ENCODE measurements around the gene NRGN.

DNA sequence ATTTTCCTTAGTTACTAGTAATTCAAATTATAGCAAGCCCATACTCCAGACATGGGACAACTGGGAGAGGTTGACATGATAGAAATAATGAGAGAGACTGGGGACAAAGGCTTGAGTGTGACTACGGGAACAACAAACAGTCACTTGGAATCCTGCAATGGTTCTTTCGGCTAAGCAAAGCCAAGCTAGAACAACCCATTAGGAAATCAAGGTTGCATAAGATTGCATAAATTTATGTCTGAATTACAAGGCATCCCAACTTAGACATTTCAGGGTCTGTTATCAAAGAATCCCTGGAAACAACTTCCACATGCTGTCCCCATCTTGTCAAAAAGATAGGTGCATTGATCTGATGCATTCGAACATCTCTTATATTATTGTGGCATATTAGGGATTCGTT is 10.2 kb upstream of the NRGN start:
- TF ChIP-seq POLR2AphosphoS5 (IDR thresholded peaks at IDR 0.05; ENCODE audit: low read depth) (no peak), REST (IDR thresholded peaks at IDR 0.05; ENCODE audit: insufficient replicate concordance, low read depth) (no peak)
- TF ChIP-seq, protein P1, sequence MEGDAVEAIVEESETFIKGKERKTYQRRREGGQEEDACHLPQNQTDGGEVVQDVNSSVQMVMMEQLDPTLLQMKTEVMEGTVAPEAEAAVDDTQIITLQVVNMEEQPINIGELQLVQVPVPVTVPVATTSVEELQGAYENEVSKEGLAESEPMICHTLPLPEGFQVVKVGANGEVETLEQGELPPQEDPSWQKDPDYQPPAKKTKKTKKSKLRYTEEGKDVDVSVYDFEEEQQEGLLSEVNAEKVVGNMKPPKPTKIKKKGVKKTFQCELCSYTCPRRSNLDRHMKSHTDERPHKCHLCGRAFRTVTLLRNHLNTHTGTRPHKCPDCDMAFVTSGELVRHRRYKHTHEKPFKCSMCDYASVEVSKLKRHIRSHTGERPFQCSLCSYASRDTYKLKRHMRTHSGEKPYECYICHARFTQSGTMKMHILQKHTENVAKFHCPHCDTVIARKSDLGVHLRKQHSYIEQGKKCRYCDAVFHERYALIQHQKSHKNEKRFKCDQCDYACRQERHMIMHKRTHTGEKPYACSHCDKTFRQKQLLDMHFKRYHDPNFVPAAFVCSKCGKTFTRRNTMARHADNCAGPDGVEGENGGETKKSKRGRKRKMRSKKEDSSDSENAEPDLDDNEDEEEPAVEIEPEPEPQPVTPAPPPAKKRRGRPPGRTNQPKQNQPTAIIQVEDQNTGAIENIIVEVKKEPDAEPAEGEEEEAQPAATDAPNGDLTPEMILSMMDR (IDR thresholded peaks at IDR 0.05; ENCODE audit: insufficient read depth, low read length), result no peak
